WTC11 (cell line): Measurements from ENCODE around the gene PAWR. TPM values are rescaled to one million over a fixed set of nuclear protein-coding genes. Genes with fewer than 3 reads are reported as not detected.
A peak's percentile ranks its signal among the peaks of the same experiment; 100 is the strongest.

ENCODE experiments used
- ATAC-seq: fragments of 200-7000 bp; cut with Tn5 transposase; 2 replicates; pipeline ENCODE4 v1.10.0; 2021; ENCODE audit warnings: mild to moderate bottlenecking, moderate library complexity
- CTCF ChIA-PET: fragments of 300-600 bp; sonication (Branson Sonifier 250); formaldehyde crosslinking; loops from one replicate; lab custom pipeline; 2021; ENCODE audit warnings: antibody characterized with exemption; lab: Charles Lee
- POLR2A ChIA-PET: fragments of 350-600 bp; sonication (Branson Sonifier 250); formaldehyde crosslinking; loops from one replicate; lab custom pipeline; 2021; ENCODE audit warnings: antibody characterized with exemption; lab: Charles Lee
- DNase-seq: peaks from one replicate; pipeline ENCODE4 v3.0.0; 2021; ENCODE audit warnings: low spot score
- H3K27ac Mint-ChIP-seq: 2 replicates; pipeline ENCODE4 v1.8.0; 2021; ENCODE audit warnings: mixed read lengths
- H3K27me3 Mint-ChIP-seq: 2 replicates; pipeline ENCODE4 v1.8.0; 2021; ENCODE audit warnings: low read depth, mild to moderate bottlenecking, moderate library complexity, mixed read lengths
- H3K36me3 Mint-ChIP-seq: 2 replicates; pipeline ENCODE4 v1.8.0; 2021; ENCODE audit warnings: mixed read lengths
- H3K4me1 Mint-ChIP-seq: 2 replicates; pipeline ENCODE4 v1.8.0; 2022; ENCODE audit warnings: mixed read lengths
- H3K4me3 Mint-ChIP-seq: 2 replicates; pipeline ENCODE4 v1.8.0; 2021; ENCODE audit warnings: mild to moderate bottlenecking, moderate library complexity, mixed read lengths
- H3K9me3 Mint-ChIP-seq: 2 replicates; pipeline ENCODE4 v1.8.0; 2021; ENCODE audit warnings: mixed read lengths
- ARID4B ChIP-seq: sonication (generic); formaldehyde crosslinking; IDR thresholded peaks from 2 replicates; pipeline ENCODE4 v1.8.0; 2023; ENCODE audit warnings: missing genetic modification reagents, mild to moderate bottlenecking, borderline replicate concordance
- ATF1 ChIP-seq: sonication (generic); formaldehyde crosslinking; IDR thresholded peaks from 2 replicates; pipeline ENCODE4 v1.8.1; 2023; ENCODE audit warnings: mild to moderate bottlenecking, moderate library complexity, missing genetic modification reagents
- CDX4 ChIP-seq: fragments of 250-450 bp; sonication (Bioruptor Pico); IDR thresholded peaks from 2 replicates; pipeline ENCODE4 v1.9.0; 2021; ENCODE audit warnings: moderate library complexity, mild to moderate bottlenecking, inconsistent platforms, borderline replicate concordance
- E2F1 ChIP-seq: sonication (generic); formaldehyde crosslinking; IDR thresholded peaks from 2 replicates; pipeline ENCODE4 v1.8.0; 2022; ENCODE audit warnings: mild to moderate bottlenecking, missing genetic modification reagents
- JAZF1 ChIP-seq: fragments of 250-450 bp; sonication (Bioruptor Pico); IDR thresholded peaks from 2 replicates; pipeline ENCODE4 v1.9.0; 2021; ENCODE audit warnings: moderate library complexity, mild to moderate bottlenecking, inconsistent platforms
- NFYB ChIP-seq: sonication (generic); formaldehyde crosslinking; conservative IDR thresholded peaks from 2 replicates; pipeline ENCODE4 v1.8.0; 2022; ENCODE audit warnings: low read depth, missing genetic modification reagents
- RELA ChIP-seq: sonication (generic); formaldehyde crosslinking; IDR thresholded peaks from 2 replicates; pipeline ENCODE4 v1.8.1; 2022; ENCODE audit warnings: missing genetic modification reagents, mild to moderate bottlenecking, borderline replicate concordance
- RORB ChIP-seq: fragments of 250-450 bp; sonication (Bioruptor Pico); IDR thresholded peaks from 2 replicates; pipeline ENCODE4 v1.9.0; 2021; ENCODE audit warnings: mild to moderate bottlenecking
- SP1 ChIP-seq: sonication (generic); formaldehyde crosslinking; conservative IDR thresholded peaks from 2 replicates; pipeline ENCODE4 v1.8.1; 2022; ENCODE audit warnings: missing genetic modification reagents
- STAT6 ChIP-seq: sonication (generic); formaldehyde crosslinking; conservative IDR thresholded peaks from 2 replicates; pipeline ENCODE4 v1.8.1; 2023; ENCODE audit warnings: mild to moderate bottlenecking, low read depth, missing genetic modification reagents, moderate library complexity
- TEAD1 ChIP-seq: sonication (generic); formaldehyde crosslinking; IDR thresholded peaks from 2 replicates; pipeline ENCODE4 v1.8.0; 2022; ENCODE audit warnings: mild to moderate bottlenecking, missing genetic modification reagents
- ZNF232 ChIP-seq: sonication (generic); formaldehyde crosslinking; IDR thresholded peaks from 2 replicates; pipeline ENCODE4 v1.8.0; 2022; ENCODE audit warnings: mild to moderate bottlenecking, missing genetic modification reagents
- ZNF317 ChIP-seq: sonication (generic); formaldehyde crosslinking; IDR thresholded peaks from 2 replicates; pipeline ENCODE4 v1.8.1; 2023; ENCODE audit warnings: low read depth, mild to moderate bottlenecking, moderate library complexity, missing genetic modification reagents, borderline replicate concordance
- total RNA-seq: library from RNA; stranded (reverse); gene quantifications from 3 replicates; pipeline ENCODE4 v1.2.3, GENCODE V29; 2021

PAWR gene
- total RNA-seq, 1 experiment from 2014 or later = 397 TPM

- no peak for ATAC-seq
Observed at GRCh38 chr12:79644274-79645234, 46.2 kb downstream of the PAWR start.

More at GRCh38 chr12:79644274-79645234, 46.2 kb downstream of the PAWR start:
- ChIA-PET POLR2A (interaction anchor here (0.5 kb wide), 1 partner anchor 16 kb away, joined by 4 read pairs; no protein-coding TSS in a partner anchor), CTCF (no interaction called here)
- Mint-ChIP-seq H3K4me1 (peaks cover 65% of the 10 kb centered on the region), H3K36me3 (peaks cover 19% of the 10 kb centered on the region), H3K27me3 (no peaks in the 10 kb centered on the region), H3K9me3 (peaks cover 13% of the 10 kb centered on the region), H3K27ac (peak overlapping the region; percentile 77; the same call in 1 of the 2 replicates), H3K4me3 (peak overlapping the region; percentile 24; the same call in 1 of the 2 replicates)
- TF ChIP-seq ATF1 (CRISPR knock-in tag) (no peak), RORB (no peak), STAT6 (CRISPR knock-in tag) (no peak), NFYB (no peak), ARID4B (no peak), SP1 (CRISPR knock-in tag) (no peak), ZNF232 (CRISPR knock-in tag) (no peak), TEAD1 (no peak), CDX4 (no peak), ZNF317 (CRISPR knock-in tag) (no peak), RELA (CRISPR knock-in tag) (no peak), E2F1 (no peak), JAZF1 (CRISPR knock-in tag) (no peak)
- no peak for DNase-seq
